PFSK-1 (cell line): ENCODE data around the gene GTPBP4.

Experiments
- POLR2AphosphoS5 ChIP-seq: IDR thresholded peaks from 2 replicates; pipeline ENCODE4 v1.6.1; 2012; ENCODE audit warnings: low read depth, mild to moderate bottlenecking, control low read depth, low read length, moderate library complexity
- REST ChIP-seq, 2 experiments: IDR thresholded peaks; 2 replicates each; pipeline versions ENCODE4 v1.6.1 to v1.8.0; 2011 to 2012; ENCODE audit warnings: low read depth in 2 of 2, low read length in 2 of 2, control low read depth in 1 of 2, inconsistent platforms in 1 of 2, mild to moderate bottlenecking in 1 of 2, moderate library complexity in 1 of 2; ENCODE audit not compliant: insufficient read depth in 1 of 2
- SIN3A ChIP-seq: IDR thresholded peaks from 2 replicates; pipeline ENCODE4 v1.6.1; 2012; ENCODE audit warnings: mild to moderate bottlenecking, low read length, moderate library complexity, borderline replicate concordance; ENCODE audit not compliant: insufficient read depth
- TAF1 ChIP-seq: IDR thresholded peaks from 2 replicates; pipeline ENCODE4 v1.6.1; 2012; ENCODE audit warnings: low read length, control low read depth, borderline replicate concordance; ENCODE audit not compliant: insufficient read depth

GRCh38 chr10:986881-987619 lies 1.2 kb upstream of the GTPBP4 start:
- TF ChIP-seq REST (IDR thresholded peaks at IDR 0.05; ENCODE audit: insufficient read depth in 1 of 2, low read depth in 2 of 2, low read length in 2 of 2) = no peak
- no peak; the same call in 1 of the 2 replicates for TF ChIP-seq POLR2AphosphoS5
- TF ChIP-seq SIN3A = no peak
- no peak for TF ChIP-seq TAF1
